Panc1 (cell line): Measurements from ENCODE around the gene ZNF792.
A peak's percentile ranks its signal among the peaks of the same experiment; 100 is the strongest.

Source experiments
- CTCF ChIP-seq: fragments of 450-650 bp; IDR thresholded peaks from 2 replicates; pipeline ENCODE4 v1.5.1; 2017; ENCODE audit warnings: mild to moderate bottlenecking
- TCF7L2 ChIP-seq: IDR thresholded peaks from 2 replicates; pipeline ENCODE4 v1.6.1; 2011; ENCODE audit warnings: mild to moderate bottlenecking, low read depth, low read length, inconsistent platforms

DNA sequence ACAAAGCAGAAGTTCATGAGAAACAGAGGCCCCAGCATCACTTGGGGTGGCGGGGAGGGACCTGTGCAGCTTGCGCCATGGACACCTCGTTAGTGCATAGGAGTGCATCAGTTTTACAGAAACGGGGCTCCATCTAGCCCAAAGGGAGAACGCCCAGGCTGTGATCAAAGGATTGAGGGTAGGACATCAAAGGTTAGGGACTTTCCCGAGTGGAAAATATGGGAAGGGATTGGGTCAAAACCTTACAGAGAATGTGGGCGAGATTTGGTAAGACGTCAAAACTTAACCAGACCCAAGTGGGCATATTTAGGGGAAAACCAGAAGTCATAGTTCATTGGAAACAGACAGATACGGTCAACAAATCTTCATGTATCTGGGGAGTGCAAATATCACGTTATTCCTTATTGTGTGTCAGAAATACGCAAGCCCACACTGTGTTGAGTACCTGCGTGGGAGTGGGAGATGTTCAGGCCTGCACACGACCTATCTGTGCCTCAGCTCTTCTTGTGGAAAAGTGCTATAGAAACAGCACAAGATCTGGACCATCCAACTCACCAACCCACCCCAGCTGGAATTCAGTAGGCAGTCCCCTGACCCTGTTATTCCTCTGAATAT, 26.7 kb upstream of the ZNF792 start:
- no peak for TF ChIP-seq CTCF
- TF ChIP-seq TCF7L2, result peak; percentile 49; the same call in 1 of the 2 replicates
